ENCODE data around the gene HK3.
A peak's percentile ranks its signal among the peaks of the same experiment; 100 is the strongest.

HK3 gene

GRCh38 chr5:176853151-176853778 is 45.9 kb downstream of the HK3 start:
- Histone ChIP-seq H2AK5ac (ENCODE audit: low read length) (no peak overlapping the region), H2BK12ac (ENCODE audit: low read length) (no peak overlapping the region), H3K79me2 (ENCODE audit: control insufficient read depth, insufficient read depth, low read length, poor library complexity) (no peaks in the 10 kb centered on the region), H3K27me3 (ENCODE audit: insufficient read depth, low read length) (no peaks in the 10 kb centered on the region), H3K18ac (ENCODE audit: low read length) (no peak overlapping the region), H2BK5ac (ENCODE audit: low read depth, low read length, poor library complexity) (no peak overlapping the region), H4K12ac (ENCODE audit: low read depth, low read length) (no peak overlapping the region), H3K79me1 (ENCODE audit: low read length) (no peaks in the 10 kb centered on the region), H2AFZ (ENCODE audit: insufficient read depth, low read length, poor library complexity) (no peak overlapping the region), H3K14ac (ENCODE audit: low read length) (no peak overlapping the region), H3K9me3 (ENCODE audit: insufficient read depth, low read depth, low read length) (no peaks in the 10 kb centered on the region), H3K23ac (ENCODE audit: low read length) (no peak overlapping the region), H4K8ac (ENCODE audit: low read depth, low read length) (no peak overlapping the region), H3K4me3 (ENCODE audit: low read depth, low read length) (peak overlapping the region; percentile 13), H3K4ac (ENCODE audit: low read depth, low read length) (no peak overlapping the region), H3K4me1 (ENCODE audit: control insufficient read depth in 1 of 2, insufficient read depth in 2 of 2, low read length in 2 of 2) (no peaks in the 10 kb centered on the region), H4K91ac (ENCODE audit: low read depth, low read length) (no peak overlapping the region), H2BK120ac (ENCODE audit: insufficient read depth, low read length, poor library complexity) (no peak overlapping the region), H3K27ac (ENCODE audit: low read depth, low read length) (no peak overlapping the region), H3K4me2 (ENCODE audit: low read length) (no peak overlapping the region), H3K36me3 (ENCODE audit: control insufficient read depth in 1 of 2, insufficient read depth in 2 of 2, low read length in 2 of 2) (no peaks in the 10 kb centered on the region), H3K9ac (ENCODE audit: low read length) (no peak overlapping the region)
- no CpG with 5 or more reads among the region's 20 CpGs for WGBS (ENCODE audit: extremely low coverage, insufficient coverage, insufficient read length)
- DNase-seq: no peak

- Histone ChIP-seq H3K4ac (ENCODE audit: low read depth, low read length) (no peak overlapping the region), H2AK5ac (ENCODE audit: low read length) (no peak overlapping the region), H3K9me3 (ENCODE audit: insufficient read depth, low read depth, low read length) (no peaks in the 10 kb centered on the region), H3K79me1 (ENCODE audit: low read length) (no peaks in the 10 kb centered on the region), H2BK120ac (ENCODE audit: insufficient read depth, low read length, poor library complexity) (no peak overlapping the region), H3K9ac (ENCODE audit: low read length) (no peak overlapping the region), H3K79me2 (ENCODE audit: control insufficient read depth, insufficient read depth, low read length, poor library complexity) (no peaks in the 10 kb centered on the region), H2BK5ac (ENCODE audit: low read depth, low read length, poor library complexity) (no peak overlapping the region), H4K8ac (ENCODE audit: low read depth, low read length) (no peak overlapping the region), H3K18ac (ENCODE audit: low read length) (no peak overlapping the region), H3K4me1 (ENCODE audit: control insufficient read depth in 1 of 2, insufficient read depth in 2 of 2, low read length in 2 of 2) (no peaks in the 10 kb centered on the region), H3K36me3 (ENCODE audit: control insufficient read depth in 1 of 2, insufficient read depth in 2 of 2, low read length in 2 of 2) (no peaks in the 10 kb centered on the region), H3K4me3 (ENCODE audit: low read depth, low read length) (no peak overlapping the region), H2AFZ (ENCODE audit: insufficient read depth, low read length, poor library complexity) (no peak overlapping the region), H3K27ac (ENCODE audit: low read depth, low read length) (no peak overlapping the region), H3K14ac (ENCODE audit: low read length) (no peak overlapping the region), H3K23ac (ENCODE audit: low read length) (no peak overlapping the region), H3K27me3 (ENCODE audit: insufficient read depth, low read length) (no peaks in the 10 kb centered on the region), H2BK12ac (ENCODE audit: low read length) (no peak overlapping the region), H3K4me2 (ENCODE audit: low read length) (no peak overlapping the region), H4K12ac (ENCODE audit: low read depth, low read length) (no peak overlapping the region), H4K91ac (ENCODE audit: low read depth, low read length) (no peak overlapping the region)
- no peak for DNase-seq
- no CpG with 5 or more reads among the region's 17 CpGs for WGBS (ENCODE audit: extremely low coverage, insufficient coverage, insufficient read length)
These were observed 47.1 kb downstream of the HK3 start for GRCh38 chr5:176851871-176852658.

- H3K79me2 ChIP-seq (ENCODE audit: control insufficient read depth, insufficient read depth, low read length, poor library complexity): no peaks in the 10 kb centered on the region
- H3K4me2 ChIP-seq (ENCODE audit: low read length): no peak overlapping the region
- H4K91ac ChIP-seq (ENCODE audit: low read depth, low read length): no peak overlapping the region
- no peak overlapping the region for H3K14ac ChIP-seq (ENCODE audit: low read length)
- H3K27ac ChIP-seq (ENCODE audit: low read depth, low read length): no peak overlapping the region
- DNase-seq: no peak
- H3K4ac ChIP-seq (ENCODE audit: low read depth, low read length): no peak overlapping the region
- H2BK120ac ChIP-seq (ENCODE audit: insufficient read depth, low read length, poor library complexity): no peak overlapping the region
- H3K36me3 ChIP-seq (ENCODE audit: control insufficient read depth in 1 of 2, insufficient read depth in 2 of 2, low read length in 2 of 2): no peaks in the 10 kb centered on the region
- H3K23ac ChIP-seq (ENCODE audit: low read length): no peak overlapping the region
- H4K8ac ChIP-seq (ENCODE audit: low read depth, low read length): no peak overlapping the region
- no peak overlapping the region for H4K12ac ChIP-seq (ENCODE audit: low read depth, low read length)
- H2BK12ac ChIP-seq (ENCODE audit: low read length): no peak overlapping the region
- H2AFZ ChIP-seq (ENCODE audit: insufficient read depth, low read length, poor library complexity): no peak overlapping the region
- H3K27me3 ChIP-seq (ENCODE audit: insufficient read depth, low read length): no peaks in the 10 kb centered on the region
- H3K4me3 ChIP-seq (ENCODE audit: low read depth, low read length): no peak overlapping the region
- H3K4me1 ChIP-seq (ENCODE audit: control insufficient read depth in 1 of 2, insufficient read depth in 2 of 2, low read length in 2 of 2): no peaks in the 10 kb centered on the region
- no CpG with 5 or more reads among the region's 12 CpGs for WGBS (ENCODE audit: extremely low coverage, insufficient coverage, insufficient read length)
- no peak overlapping the region for H2AK5ac ChIP-seq (ENCODE audit: low read length)
- no peaks in the 10 kb centered on the region for H3K9me3 ChIP-seq (ENCODE audit: insufficient read depth, low read depth, low read length)
- H3K18ac ChIP-seq (ENCODE audit: low read length): no peak overlapping the region
- no peaks in the 10 kb centered on the region for H3K79me1 ChIP-seq (ENCODE audit: low read length)
- H2BK5ac ChIP-seq (ENCODE audit: low read depth, low read length, poor library complexity): no peak overlapping the region
- H3K9ac ChIP-seq (ENCODE audit: low read length): no peak overlapping the region
These were observed 47.8 kb downstream of the HK3 start for GRCh38 chr5:176851380-176851779.

- H3K4me1 ChIP-seq (ENCODE audit: control insufficient read depth in 1 of 2, insufficient read depth in 2 of 2, low read length in 2 of 2): no peaks in the 10 kb centered on the region
- H3K4me2 ChIP-seq (ENCODE audit: low read length): no peak overlapping the region
- no peaks in the 10 kb centered on the region for H3K79me2 ChIP-seq (ENCODE audit: control insufficient read depth, insufficient read depth, low read length, poor library complexity)
- H4K91ac ChIP-seq (ENCODE audit: low read depth, low read length): no peak overlapping the region
- no peak overlapping the region for H3K14ac ChIP-seq (ENCODE audit: low read length)
- DNase-seq: no peak
- H3K18ac ChIP-seq (ENCODE audit: low read length): no peak overlapping the region
- no peaks in the 10 kb centered on the region for H3K9me3 ChIP-seq (ENCODE audit: insufficient read depth, low read depth, low read length)
- H3K4ac ChIP-seq (ENCODE audit: low read depth, low read length): no peak overlapping the region
- H2AFZ ChIP-seq (ENCODE audit: insufficient read depth, low read length, poor library complexity): no peak overlapping the region
- H2BK5ac ChIP-seq (ENCODE audit: low read depth, low read length, poor library complexity): no peak overlapping the region
- H3K36me3 ChIP-seq (ENCODE audit: control insufficient read depth in 1 of 2, insufficient read depth in 2 of 2, low read length in 2 of 2): no peaks in the 10 kb centered on the region
- H3K9ac ChIP-seq (ENCODE audit: low read length): no peak overlapping the region
- no peak overlapping the region for H2BK12ac ChIP-seq (ENCODE audit: low read length)
- H3K23ac ChIP-seq (ENCODE audit: low read length): no peak overlapping the region
- H3K4me3 ChIP-seq (ENCODE audit: low read depth, low read length): no peak overlapping the region
- no peaks in the 10 kb centered on the region for H3K79me1 ChIP-seq (ENCODE audit: low read length)
- no peak overlapping the region for H4K12ac ChIP-seq (ENCODE audit: low read depth, low read length)
- no peak overlapping the region for H3K27ac ChIP-seq (ENCODE audit: low read depth, low read length)
- no CpG with 5 or more reads among the region's 21 CpGs for WGBS (ENCODE audit: extremely low coverage, insufficient coverage, insufficient read length)
- H4K8ac ChIP-seq (ENCODE audit: low read depth, low read length): no peak overlapping the region
- H2BK120ac ChIP-seq (ENCODE audit: insufficient read depth, low read length, poor library complexity): no peak overlapping the region
- no peaks in the 10 kb centered on the region for H3K27me3 ChIP-seq (ENCODE audit: insufficient read depth, low read length)
- H2AK5ac ChIP-seq (ENCODE audit: low read length): no peak overlapping the region
These were observed 48.5 kb downstream of the HK3 start for GRCh38 chr5:176850371-176851245.

Measured in trophoblast cell (in vitro differentiated cells and primary cell).